HepG2 (cell line): ENCODE data around the gene FSCN2.

Experiments
- CHCHD3 ChIP-seq: sonication (generic); formaldehyde crosslinking; IDR thresholded peaks from 2 replicates; pipeline ENCODE4 v1.8.0; 2022; ENCODE audit warnings: mild to moderate bottlenecking, missing genetic modification reagents, moderate library complexity
- ZNF253 ChIP-seq: sonication (generic); formaldehyde crosslinking; IDR thresholded peaks from 2 replicates; pipeline ENCODE4 v1.8.0; 2022; ENCODE audit warnings: mild to moderate bottlenecking, missing genetic modification reagents, borderline replicate concordance
- TF ChIP-seq, protein P1 (sequence below): IDR thresholded peaks from 2 replicates; pipeline ENCODE4 v1.6.1; 2016; ENCODE audit warnings: missing compliant biosample characterization, missing genetic modification reagents, borderline replicate concordance
- TF ChIP-seq, protein P2 (sequence below): sonication (generic); formaldehyde crosslinking; IDR thresholded peaks from 2 replicates; pipeline ENCODE4 v1.5.0; 2020; ENCODE audit warnings: mild to moderate bottlenecking, missing genetic modification reagents, moderate library complexity

DNA sequence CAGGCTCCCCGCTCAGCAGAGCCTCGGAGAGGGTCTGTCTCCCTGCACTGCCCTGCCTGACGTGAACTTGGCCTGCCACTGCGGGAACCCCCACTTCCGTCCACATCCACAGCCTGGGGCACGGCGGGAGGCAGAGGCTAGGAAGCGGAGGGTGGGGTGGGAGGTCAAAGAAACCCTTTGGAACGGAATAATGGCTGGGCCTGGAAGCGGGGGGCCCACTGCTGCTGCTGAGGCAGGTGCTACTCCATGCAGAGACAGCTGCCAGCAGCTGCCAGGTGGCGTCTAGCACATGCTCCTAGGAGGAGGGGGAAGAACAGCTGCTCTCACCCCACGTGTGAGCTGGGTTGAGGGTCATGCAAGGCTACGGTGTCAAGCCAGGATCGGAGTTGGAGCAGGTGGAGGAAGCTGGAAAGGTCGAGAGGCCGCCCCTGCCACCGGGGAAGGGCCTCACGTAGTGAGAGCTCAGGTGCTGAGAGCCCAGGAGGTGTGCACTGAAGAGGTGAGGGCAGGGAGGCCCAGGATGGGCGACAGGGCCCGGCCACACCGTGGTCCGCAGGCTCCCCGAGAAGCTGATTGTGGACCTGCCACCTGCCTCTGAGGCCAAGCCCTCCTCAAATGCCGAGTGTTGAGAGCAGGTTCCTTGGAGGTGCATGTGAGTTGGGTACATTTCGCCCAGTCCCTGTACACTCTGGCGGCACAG is 9.8 kb downstream of the FSCN2 start:
- TF ChIP-seq CHCHD3 (CRISPR knock-in tag) (no peak), ZNF253 (CRISPR knock-in tag) (no peak)
- TF ChIP-seq, protein P1, sequence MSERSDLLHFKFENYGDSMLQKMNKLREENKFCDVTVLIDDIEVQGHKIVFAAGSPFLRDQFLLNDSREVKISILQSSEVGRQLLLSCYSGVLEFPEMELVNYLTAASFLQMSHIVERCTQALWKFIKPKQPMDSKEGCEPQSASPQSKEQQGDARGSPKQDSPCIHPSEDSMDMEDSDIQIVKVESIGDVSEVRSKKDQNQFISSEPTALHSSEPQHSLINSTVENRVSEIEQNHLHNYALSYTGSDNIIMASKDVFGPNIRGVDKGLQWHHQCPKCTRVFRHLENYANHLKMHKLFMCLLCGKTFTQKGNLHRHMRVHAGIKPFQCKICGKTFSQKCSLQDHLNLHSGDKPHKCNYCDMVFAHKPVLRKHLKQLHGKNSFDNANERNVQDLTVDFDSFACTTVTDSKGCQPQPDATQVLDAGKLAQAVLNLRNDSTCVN (CRISPR knock-in tag): no peak
- TF ChIP-seq, protein P2, sequence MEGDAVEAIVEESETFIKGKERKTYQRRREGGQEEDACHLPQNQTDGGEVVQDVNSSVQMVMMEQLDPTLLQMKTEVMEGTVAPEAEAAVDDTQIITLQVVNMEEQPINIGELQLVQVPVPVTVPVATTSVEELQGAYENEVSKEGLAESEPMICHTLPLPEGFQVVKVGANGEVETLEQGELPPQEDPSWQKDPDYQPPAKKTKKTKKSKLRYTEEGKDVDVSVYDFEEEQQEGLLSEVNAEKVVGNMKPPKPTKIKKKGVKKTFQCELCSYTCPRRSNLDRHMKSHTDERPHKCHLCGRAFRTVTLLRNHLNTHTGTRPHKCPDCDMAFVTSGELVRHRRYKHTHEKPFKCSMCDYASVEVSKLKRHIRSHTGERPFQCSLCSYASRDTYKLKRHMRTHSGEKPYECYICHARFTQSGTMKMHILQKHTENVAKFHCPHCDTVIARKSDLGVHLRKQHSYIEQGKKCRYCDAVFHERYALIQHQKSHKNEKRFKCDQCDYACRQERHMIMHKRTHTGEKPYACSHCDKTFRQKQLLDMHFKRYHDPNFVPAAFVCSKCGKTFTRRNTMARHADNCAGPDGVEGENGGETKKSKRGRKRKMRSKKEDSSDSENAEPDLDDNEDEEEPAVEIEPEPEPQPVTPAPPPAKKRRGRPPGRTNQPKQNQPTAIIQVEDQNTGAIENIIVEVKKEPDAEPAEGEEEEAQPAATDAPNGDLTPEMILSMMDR: no peak
